Caki2 (cell line): ENCODE measurements around the gene ATL2. TPM values are rescaled to one million over a fixed set of nuclear protein-coding genes. Genes with fewer than 3 reads are reported as not detected.
"Not testable (repeated sequence)": the region's sequence is repeated elsewhere in the genome, so short reads cannot be mapped to it uniquely, and the experiment has no call there.

Experiments
- DNase-seq: peaks from one replicate; pipeline ENCODE4 v3.0.0-alpha.2; 2015; ENCODE audit warnings: low read depth
- in situ Hi-C: cut with HindIII; loops from 2 replicates; pipeline ENCODE4 v1.10.0; 2016; ENCODE audit warnings: low sequenced_read_pairs, low pct_unique_long_range_greater_than_20kb, mixed read lengths
- total RNA-seq: library from RNA; depleted of rRNA; stranded (reverse); fragments of >200 nt; shearing (Covaris generic); gene quantifications from 2 replicates; pipeline ENCODE4 v1.2.3, GENCODE V29; 2014; ENCODE audit warnings: low replicate concordance

ATL2 gene
- total RNA-seq, 1 experiment from 2014 or later, result 65.8 TPM

GRCh38 chr2:38293152-38293865 is 83.8 kb downstream of the ATL2 start:
- no peak for DNase-seq
- in situ Hi-C loops, result loop anchor here (25.0 kb wide), 1 partner anchor 444 kb away; no protein-coding TSS in a partner anchor

- in situ Hi-C loops, result loop anchor here (25.0 kb wide), 1 partner anchor 447 kb away; no protein-coding TSS in a partner anchor
Observed at GRCh38 chr2:38290332-38290731, 86.7 kb downstream of the ATL2 start.

GRCh38 chr2:38284971-38285370 is 92.1 kb downstream of the ATL2 start:
- no peak for DNase-seq
- in situ Hi-C loops, result loop anchor here (25.0 kb wide), 1 partner anchor 452 kb away; no protein-coding TSS in a partner anchor

More at GRCh38 chr2:38290332-38290731, 86.7 kb downstream of the ATL2 start:
- no peak for DNase-seq

GRCh38 chr2:38281095-38281742 is 95.9 kb downstream of the ATL2 start:
- in situ Hi-C loops, result loop anchor here (25.0 kb wide), 1 partner anchor 456 kb away; no protein-coding TSS in a partner anchor

GRCh38 chr2:38279201-38279600 is 97.9 kb downstream of the ATL2 start:
- in situ Hi-C loops, result loop anchor here (25.0 kb wide), 1 partner anchor 458 kb away; no protein-coding TSS in a partner anchor
- peak; percentile 77 for DNase-seq

More at GRCh38 chr2:38281095-38281742, 95.9 kb downstream of the ATL2 start:
- no peak for DNase-seq

- in situ Hi-C loops, result loop anchor here (25.0 kb wide), 1 partner anchor 459 kb away; no protein-coding TSS in a partner anchor
- not testable (repeated sequence) for DNase-seq
Observed at GRCh38 chr2:38278117-38278438, 99.0 kb downstream of the ATL2 start.

- in situ Hi-C loops, result loop anchor here (25.0 kb wide), 1 partner anchor 460 kb away; no protein-coding TSS in a partner anchor
Observed at GRCh38 chr2:38277245-38278116, 99.6 kb downstream of the ATL2 start.

GRCh38 chr2:38274286-38275276 is 102.5 kb downstream of the ATL2 start:
- DNase-seq, result peak; percentile 68
- in situ Hi-C loops, result loop anchor here (25.0 kb wide), 1 partner anchor 463 kb away; no protein-coding TSS in a partner anchor

More at GRCh38 chr2:38277245-38278116, 99.6 kb downstream of the ATL2 start:
- peak; percentile 74 for DNase-seq

GRCh38 chr2:38271697-38272096 is 105.4 kb downstream of the ATL2 start:
- in situ Hi-C loops, result no loop called here
- no peak for DNase-seq

GRCh38 chr2:38269421-38269820 is 107.7 kb downstream of the ATL2 start:
- no peak for DNase-seq
- in situ Hi-C loops, result no loop called here

- in situ Hi-C loops, result no loop called here
- no peak for DNase-seq
Observed at GRCh38 chr2:38268691-38269327, 108.3 kb downstream of the ATL2 start.

- DNase-seq, result no peak
- in situ Hi-C loops, result no loop called here
Observed at GRCh38 chr2:38268001-38268400, 109.1 kb downstream of the ATL2 start.

GRCh38 chr2:38267270-38267925 is 109.7 kb downstream of the ATL2 start:
- DNase-seq, result no peak
- in situ Hi-C loops, result no loop called here

- DNase-seq, result no peak
- in situ Hi-C loops, result no loop called here
Observed at GRCh38 chr2:38266382-38267061, 110.6 kb downstream of the ATL2 start.

GRCh38 chr2:38265461-38265860 is 111.6 kb downstream of the ATL2 start:
- DNase-seq, result no peak
- in situ Hi-C loops, result no loop called here
